ENCODE measurements around the gene MAPK11.
A peak's percentile ranks its signal among the peaks of the same experiment; 100 is the strongest.

MAPK11 gene

DNA sequence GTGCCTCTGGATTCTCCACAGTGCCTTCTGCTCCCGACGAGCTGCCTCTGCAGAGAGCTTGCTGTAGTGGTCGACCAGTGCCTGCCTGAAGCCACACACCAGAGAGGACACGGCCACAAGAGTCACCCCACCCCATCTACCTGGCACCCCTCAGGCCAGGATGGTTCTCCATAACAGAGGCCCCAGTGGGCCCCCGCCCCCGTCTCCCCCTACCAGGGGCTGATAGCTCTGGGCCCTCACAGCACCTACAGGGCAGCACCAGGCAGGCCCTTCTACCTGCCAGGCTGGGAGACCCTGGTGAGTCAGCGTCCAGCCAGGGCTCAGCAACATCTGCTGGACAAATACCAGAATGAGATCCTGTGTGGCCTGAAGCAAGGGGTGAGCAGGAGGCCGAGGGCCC is 47.7 kb downstream of the MAPK11 start:
- H3K36me3 ChIP-seq (replicated peaks), result peaks cover 70% of the 10 kb centered on the region
- TF ChIP-seq, protein P1, sequence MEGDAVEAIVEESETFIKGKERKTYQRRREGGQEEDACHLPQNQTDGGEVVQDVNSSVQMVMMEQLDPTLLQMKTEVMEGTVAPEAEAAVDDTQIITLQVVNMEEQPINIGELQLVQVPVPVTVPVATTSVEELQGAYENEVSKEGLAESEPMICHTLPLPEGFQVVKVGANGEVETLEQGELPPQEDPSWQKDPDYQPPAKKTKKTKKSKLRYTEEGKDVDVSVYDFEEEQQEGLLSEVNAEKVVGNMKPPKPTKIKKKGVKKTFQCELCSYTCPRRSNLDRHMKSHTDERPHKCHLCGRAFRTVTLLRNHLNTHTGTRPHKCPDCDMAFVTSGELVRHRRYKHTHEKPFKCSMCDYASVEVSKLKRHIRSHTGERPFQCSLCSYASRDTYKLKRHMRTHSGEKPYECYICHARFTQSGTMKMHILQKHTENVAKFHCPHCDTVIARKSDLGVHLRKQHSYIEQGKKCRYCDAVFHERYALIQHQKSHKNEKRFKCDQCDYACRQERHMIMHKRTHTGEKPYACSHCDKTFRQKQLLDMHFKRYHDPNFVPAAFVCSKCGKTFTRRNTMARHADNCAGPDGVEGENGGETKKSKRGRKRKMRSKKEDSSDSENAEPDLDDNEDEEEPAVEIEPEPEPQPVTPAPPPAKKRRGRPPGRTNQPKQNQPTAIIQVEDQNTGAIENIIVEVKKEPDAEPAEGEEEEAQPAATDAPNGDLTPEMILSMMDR (IDR thresholded peaks at IDR 0.05; ENCODE audit: low read depth, low read length, missing control alignments), result no peak
- no peak overlapping the region for H3K4me3 ChIP-seq (ENCODE audit: low read depth, low read length)
- no peak overlapping the region for H3K27ac ChIP-seq
- no peaks in the 10 kb centered on the region for H3K27me3 ChIP-seq (replicated peaks)
- DNase-seq, result no peak
- in situ Hi-C loops (cut with HindIII; ENCODE audit: low pct_ligation_motif_present, low sequenced_read_pairs), result no loop called here

DNA sequence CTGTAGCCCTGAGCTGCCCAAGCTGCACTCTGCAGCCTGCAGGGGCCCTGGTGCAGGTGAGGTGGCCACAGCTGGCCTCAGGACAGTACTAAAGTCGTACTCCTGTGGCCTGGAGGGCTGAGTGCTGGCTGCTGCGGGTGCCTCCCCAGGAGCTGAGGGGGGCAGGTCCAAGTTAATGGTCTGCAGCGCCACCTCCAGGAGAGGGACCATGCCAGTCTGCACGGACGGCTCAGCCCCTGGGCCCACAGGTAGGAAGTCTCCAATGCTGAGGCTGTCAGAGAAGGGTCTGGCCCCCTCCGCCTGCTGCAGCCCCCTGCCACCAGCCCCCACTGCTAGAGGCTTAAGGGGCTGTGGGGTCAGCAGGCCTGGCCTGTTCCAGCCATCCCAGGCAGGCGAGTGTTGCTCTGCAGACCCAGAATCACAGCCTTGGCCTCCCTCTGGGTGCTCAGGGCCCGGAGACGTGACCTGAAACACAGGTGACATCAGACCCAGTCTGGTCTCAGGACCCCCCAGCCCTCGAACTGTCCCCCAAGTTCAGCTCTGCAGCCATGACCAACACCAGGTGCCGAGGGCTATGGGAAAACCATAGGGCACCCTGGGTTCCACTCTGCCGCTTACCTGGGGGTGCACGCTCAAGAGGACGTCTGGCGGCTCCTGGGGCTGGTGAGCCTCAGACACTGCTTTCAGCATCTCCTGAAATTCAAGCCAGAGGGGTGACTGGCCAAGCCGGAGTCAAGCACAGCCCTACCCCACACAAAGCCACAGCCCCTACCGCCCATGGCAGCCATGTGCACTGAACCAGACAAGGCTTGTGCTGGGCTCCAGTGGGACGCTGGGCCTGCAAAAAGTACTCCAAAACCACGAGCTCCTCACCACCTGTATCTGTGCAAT is 48.5 kb downstream of the MAPK11 start:
- Histone ChIP-seq H3K27me3 (replicated peaks) (no peaks in the 10 kb centered on the region), H3K36me3 (replicated peaks) (peaks cover 75% of the 10 kb centered on the region), H3K27ac (no peak overlapping the region), H3K4me3 (ENCODE audit: low read depth, low read length) (no peak overlapping the region)
- TF ChIP-seq, protein P1 (IDR thresholded peaks at IDR 0.05; ENCODE audit: low read depth, low read length, missing control alignments), result no peak
- DNase-seq, result no peak
- in situ Hi-C loops (cut with HindIII; ENCODE audit: low pct_ligation_motif_present, low sequenced_read_pairs), result no loop called here

DNA sequence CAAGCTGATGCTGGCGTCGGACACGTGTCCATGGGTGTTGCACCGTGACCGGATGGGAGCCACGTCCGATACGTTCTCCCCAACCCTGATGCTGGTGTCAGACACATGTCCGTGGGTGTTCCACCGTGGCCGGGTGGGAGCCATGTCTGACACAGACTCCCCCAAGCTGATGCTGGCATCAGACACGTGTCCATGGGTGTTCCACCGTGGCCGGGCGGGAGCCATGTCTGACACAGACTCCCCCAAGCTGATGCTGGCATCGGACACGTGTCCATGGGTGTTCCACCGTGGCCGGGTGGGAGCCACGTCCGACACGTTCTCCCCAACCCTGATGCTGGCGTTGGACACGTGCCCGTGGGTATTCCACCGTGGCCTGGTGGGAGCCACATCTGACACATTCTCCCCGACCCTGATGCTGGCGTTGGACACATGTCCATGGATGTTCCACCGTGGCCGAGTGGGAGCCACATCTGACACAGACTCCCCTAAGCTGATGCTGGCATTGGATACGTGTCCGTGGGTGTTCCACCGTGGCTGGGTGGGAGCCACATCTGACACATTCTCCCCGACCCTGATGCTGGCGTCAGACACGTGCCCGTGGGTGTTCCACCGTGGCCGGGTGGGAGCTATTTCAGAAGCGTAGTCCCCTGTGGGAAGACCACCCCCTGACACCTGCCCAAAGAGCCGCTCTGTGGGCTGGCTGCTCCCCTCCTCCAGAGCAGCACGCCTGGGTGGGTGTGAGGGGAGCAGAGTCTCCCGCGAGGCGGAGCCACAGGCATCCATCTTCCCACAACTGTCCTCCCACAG is 49.4 kb downstream of the MAPK11 start:
- peaks cover 75% of the 10 kb centered on the region for H3K36me3 ChIP-seq (replicated peaks)
- in situ Hi-C loops (cut with HindIII; ENCODE audit: low pct_ligation_motif_present, low sequenced_read_pairs), result no loop called here

DNA sequence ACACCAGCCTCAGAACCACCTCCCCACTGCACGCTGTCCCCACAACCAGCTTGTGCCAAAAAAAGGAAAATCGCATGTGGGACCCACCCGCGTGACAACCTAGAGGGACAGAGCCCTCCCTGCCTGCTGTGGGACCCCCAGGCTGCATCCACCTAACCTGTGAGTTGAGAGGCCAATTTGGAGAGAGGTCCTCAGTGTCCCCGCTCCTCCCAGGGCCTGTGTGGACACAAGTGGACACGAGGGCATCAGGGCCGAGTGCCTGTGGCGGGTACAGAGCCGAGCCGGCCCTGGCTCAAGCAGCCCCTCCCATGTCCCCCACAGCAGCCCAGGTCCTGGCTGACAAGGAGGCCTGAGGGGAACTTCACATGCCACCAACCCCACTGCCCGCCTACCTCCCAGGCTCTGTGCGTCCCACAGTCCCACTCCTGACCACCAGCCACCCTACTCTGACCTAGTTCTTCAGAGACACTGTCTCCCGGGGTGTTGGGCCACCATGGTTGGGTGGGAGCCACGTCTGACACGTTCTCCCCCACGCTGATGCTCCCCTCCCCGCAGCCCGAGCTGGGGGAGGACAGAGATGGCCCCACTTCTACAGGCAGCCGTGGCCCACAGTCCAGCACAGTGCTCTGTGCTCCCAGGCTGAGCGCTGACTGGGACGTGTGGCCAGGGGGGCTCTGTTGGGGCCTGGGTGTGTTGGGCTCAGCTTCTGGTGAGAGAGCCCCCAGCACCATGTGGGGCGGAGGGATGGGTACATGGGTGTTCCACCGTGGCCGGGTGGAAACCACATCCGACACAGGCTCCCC is 50.2 kb downstream of the MAPK11 start:
- DNase-seq, result no peak
- Histone ChIP-seq H3K27ac (no peak overlapping the region), H3K4me3 (ENCODE audit: low read depth, low read length) (no peak overlapping the region), H3K36me3 (replicated peaks) (peaks cover 70% of the 10 kb centered on the region), H3K27me3 (replicated peaks) (no peaks in the 10 kb centered on the region)
- TF ChIP-seq, protein P1 (IDR thresholded peaks at IDR 0.05; ENCODE audit: low read depth, low read length, missing control alignments), result no peak
- in situ Hi-C loops (cut with HindIII; ENCODE audit: low pct_ligation_motif_present, low sequenced_read_pairs), result no loop called here

More for the DNA sequence above, 49.4 kb downstream of the MAPK11 start:
- H3K27ac ChIP-seq, result no peak overlapping the region
- DNase-seq, result no peak
- H3K27me3 ChIP-seq (replicated peaks), result no peaks in the 10 kb centered on the region
- TF ChIP-seq, protein P1 (IDR thresholded peaks at IDR 0.05; ENCODE audit: low read depth, low read length, missing control alignments), result no peak
- H3K4me3 ChIP-seq (ENCODE audit: low read depth, low read length), result no peak overlapping the region

DNA sequence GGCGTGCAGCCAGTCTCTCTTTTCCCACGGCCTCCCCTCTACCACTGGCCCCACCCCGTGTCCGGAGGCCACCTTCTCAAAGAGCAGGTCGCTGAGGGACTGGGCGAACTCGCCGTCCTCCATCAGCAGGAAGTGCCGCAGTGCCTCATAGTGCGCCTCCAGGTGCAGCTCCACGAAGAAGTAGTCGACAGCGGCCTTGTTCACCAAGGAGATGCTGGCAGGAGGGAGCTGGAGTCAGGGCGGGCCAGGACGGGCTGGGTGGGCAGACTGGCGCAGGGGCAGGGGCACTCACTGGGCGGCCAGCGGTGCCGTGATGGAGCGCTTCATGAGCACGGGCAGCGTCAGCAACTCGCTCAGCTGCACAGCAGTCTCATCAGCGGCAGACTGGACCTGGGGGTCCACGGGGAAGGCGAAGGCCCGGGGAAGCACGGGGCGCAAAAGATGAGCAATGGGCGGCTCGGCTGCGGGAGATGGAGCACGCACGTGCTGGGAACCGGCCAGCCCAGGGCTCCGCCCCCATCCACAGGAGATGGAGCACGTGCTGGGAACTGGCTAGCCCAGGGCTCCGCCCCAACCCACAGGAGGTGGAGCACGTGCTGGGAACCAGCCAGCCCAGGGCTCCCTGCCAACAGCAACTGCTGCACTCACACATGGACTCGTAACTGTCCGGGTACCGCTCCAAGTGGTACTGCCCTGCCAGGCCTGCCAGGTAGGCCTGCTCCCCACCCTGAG is 51.0 kb downstream of the MAPK11 start:
- in situ Hi-C loops (cut with HindIII; ENCODE audit: low pct_ligation_motif_present, low sequenced_read_pairs), result no loop called here
- Histone ChIP-seq H3K27me3 (replicated peaks) (no peaks in the 10 kb centered on the region), H3K4me3 (ENCODE audit: low read depth, low read length) (no peak overlapping the region), H3K36me3 (replicated peaks) (peaks cover 73% of the 10 kb centered on the region), H3K27ac (no peak overlapping the region)
- DNase-seq, result peak; percentile 48
- TF ChIP-seq, protein P1 (IDR thresholded peaks at IDR 0.05; ENCODE audit: low read depth, low read length, missing control alignments), result no peak

Data from brain microvascular endothelial cell (primary cell).